22Rv1 (cell line): Measurements from ENCODE around the gene TMTC3.

Experiments
- H3K27ac ChIP-seq: fragments of 450-650 bp; 2 replicates; pipeline ENCODE4 v1.5.1; 2017
- ZFX ChIP-seq: fragments of 450-650 bp; IDR thresholded peaks from 2 replicates; pipeline ENCODE4 v1.6.1; 2017; ENCODE audit warnings: antibody characterized with exemption, borderline replicate concordance
- TF ChIP-seq, protein P1 (sequence below): fragments of 450-650 bp; IDR thresholded peaks from 2 replicates; pipeline ENCODE4 v1.5.1; 2017; ENCODE audit warnings: mild to moderate bottlenecking

Gene TMTC3

DNA sequence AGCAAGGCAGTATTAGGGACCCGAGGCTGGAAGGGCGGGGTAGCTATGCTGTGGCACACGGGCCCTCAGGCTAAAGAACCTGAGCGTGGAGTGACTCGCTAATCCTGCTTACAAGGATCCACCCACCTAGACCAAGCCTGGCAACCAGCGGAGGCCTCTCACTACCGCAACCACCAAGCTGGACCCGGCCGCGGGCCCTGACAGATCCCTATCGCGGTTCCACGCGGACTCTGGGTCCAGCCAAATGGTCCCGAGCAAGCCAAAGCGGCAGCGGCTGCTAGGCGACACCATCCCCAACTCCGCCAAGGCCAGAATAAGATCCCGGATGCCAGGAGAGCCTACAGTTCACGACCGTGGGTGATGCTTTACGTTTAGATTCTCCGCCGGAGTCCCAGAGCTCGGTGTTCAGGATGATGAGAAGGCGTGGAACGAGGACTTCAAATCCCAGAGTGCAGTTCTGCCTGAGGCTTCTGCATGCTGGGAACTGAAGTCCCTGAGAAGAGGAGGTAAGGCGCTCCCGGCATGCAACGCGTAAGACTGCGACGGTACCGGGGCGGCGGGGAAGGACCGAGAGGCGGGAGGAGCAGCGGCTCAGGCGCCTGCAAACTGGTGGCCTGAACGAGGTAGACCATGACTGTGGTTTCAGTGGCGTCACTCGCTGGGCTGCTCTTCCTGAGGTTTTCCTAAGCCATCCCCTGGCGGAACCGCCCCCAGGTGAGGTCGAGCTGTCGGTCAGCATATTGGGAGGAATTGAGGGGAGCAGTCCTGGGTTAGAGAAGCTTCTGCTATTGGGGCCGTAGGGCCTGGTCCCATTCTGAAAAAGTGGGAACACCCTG is at the start of gene TMTC3, which contains the start of gene CEP290:
TSS of gene TMTC3 (plus strand) at position 534 of the 836 bp plus-strand sequence. CDS start 6,009 bp downstream, outside the sequence.
TSS of gene CEP290 (minus strand) at position 315 of the 836 bp plus-strand sequence. CDS start 781 bp downstream, outside the sequence.
- TF ChIP-seq ZFX = peak; percentile 52; the same call in 1 of the 2 replicates
- TF ChIP-seq, protein P1, sequence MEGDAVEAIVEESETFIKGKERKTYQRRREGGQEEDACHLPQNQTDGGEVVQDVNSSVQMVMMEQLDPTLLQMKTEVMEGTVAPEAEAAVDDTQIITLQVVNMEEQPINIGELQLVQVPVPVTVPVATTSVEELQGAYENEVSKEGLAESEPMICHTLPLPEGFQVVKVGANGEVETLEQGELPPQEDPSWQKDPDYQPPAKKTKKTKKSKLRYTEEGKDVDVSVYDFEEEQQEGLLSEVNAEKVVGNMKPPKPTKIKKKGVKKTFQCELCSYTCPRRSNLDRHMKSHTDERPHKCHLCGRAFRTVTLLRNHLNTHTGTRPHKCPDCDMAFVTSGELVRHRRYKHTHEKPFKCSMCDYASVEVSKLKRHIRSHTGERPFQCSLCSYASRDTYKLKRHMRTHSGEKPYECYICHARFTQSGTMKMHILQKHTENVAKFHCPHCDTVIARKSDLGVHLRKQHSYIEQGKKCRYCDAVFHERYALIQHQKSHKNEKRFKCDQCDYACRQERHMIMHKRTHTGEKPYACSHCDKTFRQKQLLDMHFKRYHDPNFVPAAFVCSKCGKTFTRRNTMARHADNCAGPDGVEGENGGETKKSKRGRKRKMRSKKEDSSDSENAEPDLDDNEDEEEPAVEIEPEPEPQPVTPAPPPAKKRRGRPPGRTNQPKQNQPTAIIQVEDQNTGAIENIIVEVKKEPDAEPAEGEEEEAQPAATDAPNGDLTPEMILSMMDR = no peak
- H3K27ac ChIP-seq = peak within 1 kb of the TSS; percentile 85

GRCh38 chr12:88092771-88093170 is 49.3 kb upstream of the TMTC3 start:
- TF ChIP-seq, protein P1 = no peak
- TF ChIP-seq ZFX = no peak
- no peak overlapping the region for H3K27ac ChIP-seq

DNA sequence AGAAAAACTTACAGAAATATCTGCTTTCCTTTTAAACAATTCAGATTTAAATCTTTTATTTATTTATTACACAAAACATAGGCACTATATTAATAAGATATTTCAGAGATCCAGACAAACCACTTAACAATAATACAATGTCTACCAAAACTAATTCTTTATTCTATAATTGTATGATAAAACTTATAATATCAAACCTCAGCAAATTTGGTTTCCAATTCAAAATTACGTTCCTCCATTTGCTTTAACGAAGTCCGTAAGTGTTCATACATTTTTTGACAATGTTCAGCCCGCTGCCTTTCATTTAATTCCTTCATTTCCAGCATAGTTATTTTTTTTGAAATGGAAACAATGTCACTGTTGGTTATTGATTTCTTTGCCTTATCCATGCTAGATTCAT is 48.5 kb upstream of the TMTC3 start:
- TF ChIP-seq, protein P1 = no peak
- TF ChIP-seq ZFX = no peak

GRCh38 chr12:88108021-88108420 is 34.1 kb upstream of the TMTC3 start:
- H3K27ac ChIP-seq = no peak overlapping the region
- TF ChIP-seq ZFX = no peak
- TF ChIP-seq, protein P1 = no peak

More for the DNA sequence above, 48.5 kb upstream of the TMTC3 start:
- H3K27ac ChIP-seq = no peak overlapping the region

- H3K27ac ChIP-seq = no peak overlapping the region
- TF ChIP-seq ZFX = no peak
- TF ChIP-seq, protein P1 = peak; percentile 86
These were observed 30.9 kb upstream of the TMTC3 start for GRCh38 chr12:88111074-88111652.

GRCh38 chr12:88113871-88114270 is 28.2 kb upstream of the TMTC3 start:
- TF ChIP-seq, protein P1 = no peak
- TF ChIP-seq ZFX = no peak
- no peak overlapping the region for H3K27ac ChIP-seq

- TF ChIP-seq, protein P1 = no peak
- no peak for TF ChIP-seq ZFX
- H3K27ac ChIP-seq = no peak overlapping the region
These were observed 19.4 kb upstream of the TMTC3 start for GRCh38 chr12:88122666-88123065.
